NCI-H187 treated with DMSO at 0.1 percent for 48 hours (cell line): Measurements from ENCODE around the gene GDNF.

Experiments used
- DNase-seq: peaks from one replicate; lab custom pipeline; 2025; lab: John Stamatoyannopoulos, UW

The GDNF gene

GRCh38 chr5:37846786-37847310 is 7.0 kb upstream of the GDNF start:
- DNase-seq, result no peak

- no peak for DNase-seq
These were observed 4.2 kb upstream of the GDNF start for GRCh38 chr5:37844009-37844408.

- DNase-seq, result no peak
These were observed 2.2 kb upstream of the GDNF start for GRCh38 chr5:37842048-37842447.

- DNase-seq, result no peak
These were observed 1.4 kb upstream of the GDNF start for GRCh38 chr5:37841203-37841602.

GRCh38 chr5:37840053-37841034 is 503 bp upstream of the GDNF start:
- no peak for DNase-seq

GRCh38 chr5:37838933-37839341 is 904 bp downstream of the GDNF start:
- DNase-seq, result no peak

- DNase-seq, result no peak
These were observed 1.5 kb downstream of the GDNF start for GRCh38 chr5:37838152-37838932.

- DNase-seq, result no peak
These were observed 2.3 kb downstream of the GDNF start for GRCh38 chr5:37837414-37838032.

GRCh38 chr5:37836592-37837413 is 3.0 kb downstream of the GDNF start:
- DNase-seq, result no peak

GRCh38 chr5:37836235-37836591 is 3.6 kb downstream of the GDNF start:
- no peak for DNase-seq

- no peak for DNase-seq
These were observed 4.4 kb downstream of the GDNF start for GRCh38 chr5:37835380-37835973.

- DNase-seq, result no peak
These were observed 5.1 kb downstream of the GDNF start for GRCh38 chr5:37834542-37835379.

GRCh38 chr5:37833990-37834389 is 5.9 kb downstream of the GDNF start:
- DNase-seq, result no peak

GRCh38 chr5:37831821-37832534 is 7.9 kb downstream of the GDNF start:
- no peak for DNase-seq

GRCh38 chr5:37830348-37830747 is 9.5 kb downstream of the GDNF start:
- no peak for DNase-seq

- DNase-seq, result no peak
These were observed 14.4 kb downstream of the GDNF start for GRCh38 chr5:37825334-37825915.

GRCh38 chr5:37823433-37824152 is 16.2 kb downstream of the GDNF start:
- no peak for DNase-seq

GRCh38 chr5:37816883-37817282 is 23.0 kb downstream of the GDNF start:
- DNase-seq, result no peak
